Medulla oblongata (tissue), 1 donor: ENCODE data around the gene GOLGA2.
"Not testable (repeated sequence)": the region's sequence is repeated elsewhere in the genome, so short reads cannot be mapped to it uniquely, and the experiment has no call there.

Source experiments
- DNase-seq: peaks from one replicate; pipeline ENCODE4 v3.0.0-alpha.2; 2015; ENCODE audit errors: extremely low spot score

The GOLGA2 gene

GRCh38 chr9:128242124-128242523 is 33.7 kb downstream of the GOLGA2 start:
- no peak for DNase-seq

- no peak for DNase-seq
Observed at GRCh38 chr9:128233817-128234406, 41.9 kb downstream of the GOLGA2 start.

- DNase-seq = no peak
Observed at GRCh38 chr9:128232528-128233428, 43.0 kb downstream of the GOLGA2 start.

DNA sequence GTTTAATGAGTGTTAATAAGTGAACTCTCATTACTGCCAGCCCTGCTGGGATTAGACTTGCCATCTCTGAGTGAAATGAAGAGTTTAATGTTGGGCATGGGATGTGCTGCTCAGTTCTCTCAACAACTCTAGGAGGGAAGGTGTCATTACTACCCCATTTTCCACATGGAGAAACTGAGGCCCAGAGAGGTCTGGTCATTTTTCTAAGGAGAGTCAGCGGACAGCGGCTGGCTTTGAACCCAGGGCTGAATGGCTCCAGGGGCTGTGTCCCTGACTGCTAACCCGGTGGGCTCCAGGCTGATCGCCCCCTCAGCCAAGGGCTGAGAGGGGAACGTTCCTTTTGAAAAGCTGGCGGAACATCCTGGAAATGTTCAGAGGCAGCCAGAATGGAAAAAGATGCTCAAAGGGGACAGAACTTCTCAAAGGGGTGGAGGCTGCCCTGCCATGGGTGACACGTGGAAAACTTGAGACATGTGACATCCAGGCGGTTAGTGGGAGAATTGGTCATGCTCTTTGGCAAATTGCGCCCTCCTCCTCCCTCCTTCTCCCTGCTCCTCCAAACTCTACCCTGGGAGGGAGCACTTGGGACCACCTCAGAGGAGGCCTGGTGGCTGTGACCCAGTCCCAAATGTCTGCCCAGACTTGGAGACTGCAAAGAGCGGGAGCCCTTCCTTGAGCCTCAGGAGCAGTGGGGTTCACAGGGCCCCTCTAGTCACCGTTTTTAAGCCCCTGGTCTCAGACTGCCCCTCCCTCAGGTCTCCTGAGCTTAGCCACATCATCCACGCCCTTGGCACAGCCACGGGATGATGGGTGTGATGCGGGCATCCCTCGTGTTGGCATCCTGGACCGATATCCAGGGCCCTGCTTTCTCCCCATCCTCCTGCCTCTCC is 43.9 kb downstream of the GOLGA2 start:
- no peak for DNase-seq

GRCh38 chr9:128230897-128231296 is 44.9 kb downstream of the GOLGA2 start:
- not testable (repeated sequence) for DNase-seq

- no peak for DNase-seq
Observed at GRCh38 chr9:128226412-128226801, 49.4 kb downstream of the GOLGA2 start.

DNA sequence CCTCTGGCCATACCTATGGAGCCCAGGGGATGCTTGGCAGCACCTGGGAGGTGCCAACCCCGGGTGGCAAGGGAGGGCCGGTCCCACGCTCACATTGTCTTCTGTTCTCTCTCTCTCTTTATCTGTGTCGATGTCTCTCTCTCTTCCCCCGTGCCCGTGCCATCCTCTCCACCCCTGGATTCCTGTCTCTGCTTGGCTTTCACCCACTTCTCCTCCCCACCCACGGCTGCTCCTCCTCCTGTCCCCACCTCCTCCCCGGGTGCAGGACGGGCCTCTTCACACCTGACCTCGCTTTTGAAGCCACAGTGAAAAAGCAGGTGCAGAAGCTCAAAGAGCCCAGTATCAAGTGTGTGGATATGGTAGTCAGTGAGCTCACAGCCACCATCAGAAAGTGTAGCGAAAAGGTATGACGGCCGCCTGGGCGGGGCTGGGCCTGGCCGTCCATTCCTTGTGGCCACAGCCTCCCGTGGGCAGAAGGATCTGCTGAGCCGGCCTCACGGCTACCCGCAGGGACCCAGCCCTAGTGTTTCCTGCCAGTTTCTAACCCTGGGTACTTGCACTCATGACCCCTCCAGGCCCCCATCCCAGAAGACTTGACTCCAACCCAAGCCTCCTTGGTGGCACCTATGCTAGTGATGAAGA is 49.9 kb downstream of the GOLGA2 start:
- no peak for DNase-seq

DNA sequence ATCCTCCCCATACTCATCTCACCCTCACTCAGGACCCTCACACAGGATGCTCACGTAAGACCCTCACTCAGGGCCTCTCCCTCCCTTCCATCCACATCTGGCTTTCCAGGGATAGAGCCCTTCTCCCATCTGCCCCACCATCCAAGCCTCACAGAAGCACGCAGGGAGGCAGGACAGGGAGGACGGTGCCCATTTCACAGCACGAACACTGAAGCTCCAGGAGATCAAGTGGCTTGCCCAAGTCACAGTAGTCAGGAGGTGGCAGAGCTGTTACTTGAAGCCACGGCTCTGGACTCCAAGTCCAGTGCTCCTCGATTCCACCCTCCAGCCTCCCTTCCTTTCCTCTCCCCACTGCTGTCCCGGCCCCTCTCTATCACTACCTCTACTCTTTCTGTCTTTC is 50.9 kb downstream of the GOLGA2 start:
- DNase-seq = no peak

DNA sequence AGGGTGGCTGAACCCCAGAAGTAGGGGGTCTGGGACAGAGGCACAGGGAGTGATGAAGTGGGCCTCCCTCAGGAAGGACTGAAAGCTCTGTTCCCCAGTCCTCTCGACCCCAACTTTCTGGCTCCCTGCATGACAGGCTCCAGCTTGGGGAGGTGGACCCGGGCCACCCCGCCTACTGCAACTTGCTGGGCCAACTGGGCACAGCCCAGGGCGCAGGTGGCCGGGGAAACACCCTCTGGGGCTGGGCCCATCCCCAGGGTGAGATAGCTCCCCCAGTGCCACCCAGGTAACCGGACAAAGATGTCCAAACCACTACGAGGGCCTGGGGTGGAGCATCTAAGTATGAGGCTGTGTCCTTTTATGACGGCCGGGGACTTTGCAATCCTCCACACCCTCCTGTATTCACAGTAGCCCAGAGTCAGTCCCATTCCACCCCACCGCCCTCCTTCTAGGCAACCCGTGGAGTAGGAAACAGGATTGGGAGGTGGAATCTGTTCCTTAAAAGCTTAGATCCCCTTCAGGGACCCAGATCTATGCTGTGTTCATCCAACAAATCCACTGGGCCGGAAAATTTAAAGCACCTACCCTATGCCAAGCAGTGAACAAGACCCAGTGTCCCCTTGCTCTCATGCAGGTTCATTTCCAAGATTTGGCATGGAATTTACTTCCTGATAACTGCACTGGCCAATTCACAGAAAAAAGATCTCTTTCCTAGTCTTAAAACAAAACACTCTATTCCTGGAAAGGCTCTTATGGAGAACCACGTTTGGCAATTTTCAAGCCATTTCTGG is 52.7 kb downstream of the GOLGA2 start:
- no peak for DNase-seq

GRCh38 chr9:128222026-128222425 is 53.8 kb downstream of the GOLGA2 start:
- no peak for DNase-seq

GRCh38 chr9:128219831-128220230 is 56.0 kb downstream of the GOLGA2 start:
- DNase-seq = no peak

DNA sequence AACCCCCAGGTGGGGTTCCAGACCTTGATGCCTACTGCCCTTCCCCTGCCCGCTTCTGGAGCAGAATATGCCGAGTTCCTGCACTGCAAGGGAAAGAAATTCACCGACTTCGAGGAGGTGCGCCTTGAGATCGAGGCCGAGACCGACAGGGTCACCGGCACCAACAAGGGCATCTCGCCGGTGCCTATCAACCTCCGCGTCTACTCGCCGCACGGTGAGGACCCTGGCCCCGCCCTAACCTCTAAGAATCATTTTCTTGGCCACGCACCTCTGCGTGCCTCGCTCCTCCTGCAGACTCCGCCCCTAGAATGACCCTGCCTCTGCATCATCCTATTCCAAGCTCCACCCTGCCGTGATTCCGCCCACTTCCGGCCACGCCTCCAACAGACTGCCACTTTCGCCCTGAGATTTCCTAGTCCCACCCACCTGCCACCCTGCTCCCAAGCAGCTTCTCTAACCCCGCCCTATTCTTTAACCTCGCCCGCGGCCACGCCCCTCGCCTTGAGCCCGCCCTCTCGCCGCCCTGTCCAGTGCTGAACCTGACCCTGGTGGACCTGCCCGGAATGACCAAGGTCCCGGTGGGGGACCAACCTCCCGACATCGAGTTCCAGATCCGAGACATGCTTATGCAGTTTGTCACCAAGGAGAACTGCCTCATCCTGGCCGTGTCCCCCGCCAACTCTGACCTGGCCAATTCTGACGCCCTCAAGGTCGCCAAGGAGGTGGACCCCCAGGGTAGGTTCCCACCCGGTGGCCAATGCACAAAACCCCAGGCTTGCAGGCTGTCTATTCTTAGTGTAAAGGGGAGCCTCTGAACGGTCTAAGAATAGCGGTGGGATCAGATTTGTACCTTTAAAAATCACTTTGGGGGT is 57.1 kb downstream of the GOLGA2 start:
- DNase-seq = peak; percentile 92

DNA sequence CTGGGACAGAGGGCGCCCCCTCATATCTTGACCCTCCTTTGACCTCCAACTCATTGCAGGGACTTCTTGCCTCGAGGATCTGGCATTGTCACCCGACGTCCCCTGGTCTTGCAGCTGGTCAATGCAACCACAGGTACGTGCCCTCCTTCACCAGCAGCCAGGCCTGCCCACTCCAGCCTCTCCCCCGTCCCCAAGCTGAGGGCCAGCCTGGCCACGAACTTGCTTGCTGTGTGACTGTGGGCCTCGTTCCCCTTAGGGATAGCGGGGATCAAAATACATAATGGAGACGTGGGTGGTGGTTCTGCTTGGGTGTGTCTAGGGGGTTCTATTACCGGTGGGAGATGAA is 57.7 kb downstream of the GOLGA2 start:
- no peak for DNase-seq

DNA sequence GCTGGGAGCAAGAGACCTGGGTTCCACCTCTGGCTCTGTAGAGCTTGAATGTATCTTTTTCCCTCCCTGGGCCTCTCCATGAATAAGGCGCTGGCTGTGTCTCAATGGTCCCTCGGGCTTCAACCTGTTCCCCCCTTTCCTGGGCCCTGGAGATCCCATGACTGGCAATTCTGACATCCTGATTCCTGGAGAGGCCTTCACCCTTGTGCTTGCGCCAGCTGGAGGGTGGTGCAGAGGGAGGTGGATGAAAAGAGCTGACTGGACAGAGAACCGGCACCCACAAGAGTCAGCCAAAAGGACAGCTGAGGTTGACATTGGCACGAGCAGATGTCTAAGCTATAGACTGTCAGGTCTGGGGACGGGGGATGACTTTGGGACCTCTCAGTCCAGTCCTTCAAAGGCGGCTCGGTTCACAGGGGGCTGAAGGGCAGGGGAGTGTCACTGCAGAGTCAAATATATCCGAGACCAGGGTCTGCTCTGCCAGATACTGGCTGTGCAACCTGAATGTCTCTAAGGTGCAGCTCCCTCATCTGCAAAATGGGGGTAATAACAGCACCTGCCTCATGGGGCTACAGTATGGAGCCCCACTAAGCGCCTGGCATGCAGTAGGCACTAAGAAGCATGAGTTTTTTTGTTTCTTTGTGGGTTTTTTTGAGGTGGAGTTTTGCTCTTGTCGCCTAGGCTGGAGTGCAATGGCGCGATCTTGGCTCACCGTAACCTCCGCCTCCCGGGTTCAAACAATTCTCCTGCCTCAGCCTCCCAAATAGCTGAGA is 58.8 kb downstream of the GOLGA2 start:
- no peak for DNase-seq

DNA sequence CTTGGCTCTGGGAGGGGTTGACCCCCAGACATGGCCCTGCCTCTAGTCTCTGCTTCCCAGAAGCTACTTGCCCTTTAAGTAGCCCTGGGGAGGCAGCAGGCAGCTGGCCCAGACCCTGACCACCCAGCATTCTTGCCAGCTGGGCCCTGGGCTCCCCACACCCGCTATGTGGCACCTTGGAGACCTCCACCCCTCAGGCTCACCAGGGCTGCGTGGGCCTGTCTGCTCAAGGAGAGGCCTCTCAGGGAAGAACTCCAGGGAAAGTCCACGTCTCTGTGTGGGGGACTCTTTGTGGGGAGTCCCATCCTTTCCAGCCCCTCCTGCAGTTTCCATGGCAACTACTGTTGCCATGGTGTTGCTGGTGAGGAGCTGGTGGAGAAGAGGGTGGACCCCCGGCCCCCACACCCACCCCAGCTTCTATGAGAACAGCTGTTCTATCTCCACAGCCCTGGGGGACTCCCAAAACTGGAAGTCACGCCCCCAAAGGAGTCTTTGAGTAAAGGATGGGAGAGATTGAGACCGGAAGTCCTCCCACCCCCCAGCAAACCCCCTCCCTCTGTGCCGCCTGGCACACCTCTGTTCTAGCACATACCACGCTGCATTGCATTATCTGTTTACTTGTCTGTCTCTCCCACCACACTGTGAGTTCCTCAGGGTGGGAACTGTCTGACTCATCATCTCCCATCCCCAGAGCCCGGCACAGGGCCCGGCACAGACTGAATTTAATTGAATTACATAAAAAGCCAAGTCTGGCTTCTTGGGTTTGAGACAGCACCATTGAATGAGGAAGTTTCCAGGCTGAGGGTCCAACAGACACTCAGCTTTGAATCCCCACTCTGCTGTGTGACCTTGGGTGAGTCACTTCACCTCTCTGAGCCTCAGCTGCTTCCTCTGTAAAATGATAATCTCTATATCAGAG is 60.1 kb downstream of the GOLGA2 start:
- DNase-seq = no peak

DNA sequence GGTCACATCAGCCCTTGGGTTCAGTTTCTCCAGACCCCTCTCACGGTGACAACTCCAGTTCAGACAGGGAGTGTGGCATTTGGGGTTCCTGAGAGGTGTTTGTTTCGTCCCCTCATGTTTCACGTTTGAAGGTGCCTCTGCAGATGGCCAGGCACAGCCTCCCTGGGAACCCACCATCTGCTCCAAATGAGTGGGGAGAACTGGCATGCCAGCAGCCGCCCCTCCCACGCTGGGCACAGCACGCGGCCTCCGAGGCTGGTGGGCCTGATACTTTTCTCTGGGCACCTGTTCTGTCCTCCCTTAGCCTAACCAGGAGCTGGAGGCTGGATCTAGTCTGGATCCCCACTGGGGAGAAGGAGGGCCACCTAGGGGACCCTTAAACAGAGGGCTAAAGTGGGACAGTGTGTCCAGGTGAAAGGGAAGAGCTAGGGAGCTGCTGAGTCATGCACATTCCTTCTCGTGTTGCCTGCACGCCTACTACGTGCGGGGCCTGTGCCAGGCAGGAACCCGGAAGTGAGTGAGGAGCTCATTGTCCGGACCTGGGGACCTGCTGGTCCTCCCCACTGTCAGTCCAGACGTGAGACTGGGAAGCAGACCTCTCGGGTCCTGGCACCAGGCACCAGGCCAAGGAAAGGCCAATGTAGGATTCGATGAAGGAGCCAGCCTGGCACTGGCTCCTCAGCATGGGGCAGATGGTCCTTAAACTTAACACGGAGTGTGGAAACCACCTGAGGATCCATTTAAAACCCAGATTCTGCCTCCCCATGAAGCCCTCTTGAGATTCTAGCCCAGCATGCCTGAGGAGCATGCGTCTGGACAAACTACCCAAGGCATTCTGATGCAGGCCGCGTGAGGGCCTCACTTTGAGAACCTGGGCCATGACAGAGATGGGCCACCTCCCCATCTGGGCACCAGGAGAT is 61.0 kb downstream of the GOLGA2 start:
- DNase-seq = no peak
